GM12874 (cell line): ENCODE results near the gene EFNA4.

Source experiments
- CTCF ChIP-seq: IDR thresholded peaks from 2 replicates; pipeline ENCODE4 v1.5.1; 2011; ENCODE audit warnings: low read depth, mild to moderate bottlenecking, control low read depth, low read length, moderate library complexity; ENCODE audit not compliant: insufficient read depth

The EFNA4 gene

DNA sequence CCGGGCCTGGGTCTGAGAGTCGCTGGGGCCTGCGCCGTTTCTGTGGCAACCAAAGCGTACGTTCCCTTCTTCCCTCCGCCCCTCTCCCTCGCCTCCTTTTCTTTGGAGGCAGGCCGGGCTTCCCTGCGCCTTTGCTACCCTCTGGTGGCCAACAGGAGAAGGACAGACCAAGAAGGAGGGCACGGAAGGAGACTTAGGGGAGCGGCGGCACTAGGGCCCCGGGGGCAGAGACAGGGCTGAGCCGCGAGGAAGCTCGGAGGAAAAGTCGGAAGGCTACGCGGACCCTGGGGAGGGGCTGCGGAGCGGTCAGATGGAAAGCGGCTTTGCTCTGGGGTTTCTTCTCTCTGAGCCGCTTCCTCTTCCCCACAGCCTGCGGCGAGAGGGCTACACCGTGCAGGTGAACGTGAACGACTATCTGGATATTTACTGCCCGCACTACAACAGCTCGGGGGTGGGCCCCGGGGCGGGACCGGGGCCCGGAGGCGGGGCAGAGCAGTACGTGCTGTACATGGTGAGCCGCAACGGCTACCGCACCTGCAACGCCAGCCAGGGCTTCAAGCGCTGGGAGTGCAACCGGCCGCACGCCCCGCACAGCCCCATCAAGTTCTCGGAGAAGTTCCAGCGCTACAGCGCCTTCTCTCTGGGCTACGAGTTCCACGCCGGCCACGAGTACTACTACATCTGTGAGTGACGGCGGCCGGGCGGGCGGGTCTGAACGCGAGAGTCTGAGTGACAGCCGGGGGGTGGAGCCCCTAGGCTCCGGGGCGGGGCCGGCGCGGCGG, 21.4 kb downstream of the EFNA4 start:
- peak; percentile 89 for TF ChIP-seq CTCF

DNA sequence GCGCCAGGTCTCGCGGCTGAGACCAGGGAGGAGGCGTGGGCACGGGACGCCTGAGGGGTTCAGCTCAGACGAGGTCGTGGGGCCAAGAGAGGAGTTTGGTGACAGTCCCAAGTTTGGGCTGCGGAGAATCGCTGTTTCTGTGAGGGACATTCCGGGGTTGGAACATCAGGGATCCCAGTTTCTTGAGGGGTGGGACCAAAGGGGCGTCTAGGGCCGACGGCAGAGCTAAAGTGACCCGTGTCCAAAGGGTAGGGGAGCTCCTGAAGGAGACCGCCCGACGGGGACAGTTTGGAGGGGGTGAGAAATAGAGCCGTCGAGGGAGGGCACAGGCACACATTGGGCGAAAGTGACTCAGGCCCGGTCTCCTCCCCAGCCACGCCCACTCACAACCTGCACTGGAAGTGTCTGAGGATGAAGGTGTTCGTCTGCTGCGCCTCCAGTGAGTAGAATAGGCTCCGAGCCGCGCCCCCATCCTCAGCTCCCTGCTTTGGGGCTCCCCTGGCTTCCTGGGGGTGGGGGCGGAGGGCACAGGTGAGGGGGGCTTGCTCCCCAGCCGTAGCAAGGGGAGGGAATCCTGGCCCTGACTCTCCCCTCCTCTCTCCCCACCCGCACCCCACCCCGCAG, 22.1 kb downstream of the EFNA4 start:
- no peak for TF ChIP-seq CTCF

DNA sequence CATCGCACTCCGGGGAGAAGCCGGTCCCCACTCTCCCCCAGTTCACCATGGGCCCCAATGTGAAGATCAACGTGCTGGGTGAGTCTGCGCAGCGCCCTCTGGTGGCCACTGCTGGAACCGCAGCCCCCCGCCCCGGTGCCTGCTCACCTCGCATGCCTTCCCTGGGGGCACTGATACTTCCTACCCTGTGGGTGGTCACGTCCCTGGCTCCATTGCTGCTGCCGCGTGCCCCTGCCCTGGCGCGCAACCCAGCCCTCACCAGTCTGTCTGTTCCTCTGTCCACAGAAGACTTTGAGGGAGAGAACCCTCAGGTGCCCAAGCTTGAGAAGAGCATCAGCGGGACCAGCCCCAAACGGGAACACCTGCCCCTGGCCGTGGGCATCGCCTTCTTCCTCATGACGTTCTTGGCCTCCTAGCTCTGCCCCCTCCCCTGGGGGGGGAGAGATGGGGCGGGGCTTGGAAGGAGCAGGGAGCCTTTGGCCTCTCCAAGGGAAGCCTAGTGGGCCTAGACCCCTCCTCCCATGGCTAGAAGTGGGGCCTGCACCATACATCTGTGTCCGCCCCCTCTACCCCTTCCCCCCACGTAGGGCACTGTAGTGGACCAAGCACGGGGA, 22.7 kb downstream of the EFNA4 start:
- TF ChIP-seq CTCF: peak; percentile 99

- 0 out of 2 replicates have a peak, but pooled peaks have one; percentile 9 for TF ChIP-seq CTCF
These were observed 23.5 kb downstream of the EFNA4 start for GRCh38 chr1:155086856-155087535.

DNA sequence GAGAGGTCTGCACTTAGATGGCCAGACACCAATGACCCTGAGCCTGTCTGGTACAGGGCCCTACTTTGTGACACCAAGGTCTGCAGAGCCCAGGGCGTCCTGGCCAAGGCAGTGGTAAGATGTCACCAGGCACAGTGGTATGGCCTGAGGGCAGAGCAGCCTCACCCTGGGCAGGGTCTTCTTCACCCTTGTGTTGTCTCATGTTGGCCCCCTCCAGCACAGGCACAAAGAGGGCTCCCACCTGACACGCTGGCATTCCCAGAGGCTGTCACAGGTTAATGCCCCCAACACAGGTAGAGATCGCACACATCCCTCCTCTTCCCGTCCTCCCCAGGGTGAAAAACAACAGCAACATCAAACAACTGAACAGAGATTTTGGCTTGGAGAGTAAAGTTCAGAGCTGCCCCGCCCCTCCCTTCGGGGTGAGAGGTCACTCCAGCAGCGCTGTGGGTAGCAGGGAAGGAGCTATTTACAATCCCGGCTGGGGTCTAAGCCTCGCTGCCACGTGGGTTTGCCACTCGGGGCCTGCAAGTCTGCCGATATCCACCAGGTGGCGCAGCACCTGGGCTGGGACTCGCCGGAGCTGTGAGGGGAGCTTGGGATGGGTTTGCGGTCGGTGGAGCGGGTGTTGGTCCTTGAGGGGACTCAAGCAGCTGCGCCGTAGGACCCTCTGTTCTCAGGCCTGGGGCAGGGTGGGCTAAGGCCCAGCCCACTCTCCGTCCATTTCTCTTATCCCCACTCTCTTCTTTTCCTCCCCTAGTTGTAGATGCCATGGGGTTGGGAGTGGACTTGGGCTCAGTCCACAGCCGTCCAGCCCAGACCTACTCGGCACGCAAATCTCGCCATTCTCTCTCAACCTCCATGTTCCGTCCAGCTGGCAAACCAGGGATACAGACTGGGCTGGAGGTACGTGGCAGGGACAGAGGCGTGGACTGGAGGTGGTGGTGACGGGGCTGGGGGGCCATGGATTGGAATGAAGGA, 27.8 kb downstream of the EFNA4 start:
- peak; percentile 98 for TF ChIP-seq CTCF

GRCh38 chr1:155092131-155092530, 28.6 kb downstream of the EFNA4 start:
- TF ChIP-seq CTCF: no peak
